Testis (tissue), 2 donors: ENCODE results near the gene MUC13.

ENCODE experiments used
- CTCF ChIP-seq, 3 experiments: fragments of 450-650 bp in 2 of 3; fragments of 200-600 bp in 1 of 3; sonication (generic) in 1 of 3; IDR thresholded peaks; one replicate each; pipeline ENCODE4 v1.5.1; 2016 to 2019; ENCODE audit warnings: antibody characterized with exemption in 3 of 3, mild to moderate bottlenecking in 2 of 3, moderate library complexity in 1 of 3
- POLR2A ChIP-seq: fragments of 450-650 bp; IDR thresholded peaks from one replicate; pipeline ENCODE4 v1.6.1; 2017; ENCODE audit warnings: antibody characterized with exemption, mild to moderate bottlenecking, moderate library complexity

DNA sequence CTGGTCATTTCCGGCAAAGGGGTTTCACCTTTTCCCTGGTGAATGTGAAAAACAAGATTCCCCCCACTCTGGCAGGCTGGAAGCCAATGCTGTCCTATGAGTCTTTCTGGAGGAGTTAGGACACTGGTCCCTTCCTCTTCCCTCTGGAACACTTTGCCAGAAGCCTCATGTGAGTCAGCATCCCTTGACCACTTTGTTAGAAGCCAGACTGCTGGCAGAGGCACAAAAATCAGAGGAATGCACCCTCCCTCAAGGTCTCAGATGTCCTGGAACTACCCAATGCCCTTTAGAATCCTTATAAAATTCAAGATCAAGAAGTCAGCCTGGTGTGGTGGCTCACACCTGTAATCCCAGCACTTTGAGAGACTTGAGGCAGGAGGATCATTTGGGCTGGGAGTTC, 74.0 kb downstream of the MUC13 start:
- TF ChIP-seq CTCF (IDR thresholded peaks at IDR 0.05) (no peak), POLR2A (no peak)
